AG04450 (cell line): Measurements from ENCODE around the gene DGUOK. TPM values are rescaled to one million over a fixed set of nuclear protein-coding genes. Genes with fewer than 3 reads are reported as not detected.

ENCODE experiments used
- CTCF ChIA-PET: fragments of 300-600, 350-600 bp; formaldehyde crosslinking; extraction: SDS; loops from one replicate; lab custom pipeline; 2022; ENCODE audit warnings: antibody characterized with exemption, inconsistent platforms; lab: Charles Lee
- POLR2A ChIA-PET: fragments of 350-600 bp; formaldehyde crosslinking; extraction: SDS; loops from one replicate; lab custom pipeline; 2021; ENCODE audit warnings: antibody characterized with exemption, inconsistent platforms; lab: Yijun Ruan, JAX
- DNase-seq: peaks from one replicate; pipeline ENCODE4 v3.0.0-alpha.2; 2011; ENCODE audit warnings: low read depth, low spot score
- H3K27ac ChIP-seq: one replicate; pipeline ENCODE4 v1.5.1; 2012; ENCODE audit warnings: low read depth, low read length, control low read depth
- H3K27me3 ChIP-seq: one replicate; pipeline ENCODE4 v1.6.0; 2012; ENCODE audit warnings: low read length; ENCODE audit not compliant: control insufficient read depth, insufficient read depth
- H3K4me3 ChIP-seq: 2 replicates; pipeline ENCODE4 v1.5.1; 2011; ENCODE audit warnings: mild to moderate bottlenecking, low read depth, low read length, control low read depth
- H3K9me3 ChIP-seq: 2 replicates; pipeline ENCODE4 v1.5.1; 2012; ENCODE audit warnings: low read length; ENCODE audit not compliant: control insufficient read depth, insufficient read depth
- polyA plus RNA-seq: library from polyadenylated mRNA; depleted of rRNA; stranded (reverse); fragments of >200 nt; gene quantifications from 2 replicates; pipeline ENCODE4 v1.2.3, GENCODE V29; 2011
- TF ChIP-seq, protein P1 (sequence below): IDR thresholded peaks from 2 replicates; pipeline ENCODE4 v1.5.1; 2011; ENCODE audit warnings: low read depth, low read length, control low read depth, inconsistent platforms

Gene DGUOK
- polyA plus RNA-seq, 1 experiment, result 101 TPM

- no peak for DNase-seq
- Histone ChIP-seq H3K27ac (no peak overlapping the region), H3K27me3 (no peaks in the 10 kb centered on the region), H3K4me3 (no peak overlapping the region), H3K9me3 (no peaks in the 10 kb centered on the region)
- CTCF ChIA-PET, result interaction anchor here (0.6 to 0.7 kb wide), 2 partner anchors 53 to 550 kb away, joined by 3 to 5 read pairs; partner anchors contain the start of gene MOGS
- POLR2A ChIA-PET, result interaction anchor here (0.7 to 1.1 kb wide), 3 partner anchors 72 to 88 kb away, joined by 3 to 7 read pairs (median 3); no protein-coding TSS in a partner anchor
- TF ChIP-seq, protein P1, sequence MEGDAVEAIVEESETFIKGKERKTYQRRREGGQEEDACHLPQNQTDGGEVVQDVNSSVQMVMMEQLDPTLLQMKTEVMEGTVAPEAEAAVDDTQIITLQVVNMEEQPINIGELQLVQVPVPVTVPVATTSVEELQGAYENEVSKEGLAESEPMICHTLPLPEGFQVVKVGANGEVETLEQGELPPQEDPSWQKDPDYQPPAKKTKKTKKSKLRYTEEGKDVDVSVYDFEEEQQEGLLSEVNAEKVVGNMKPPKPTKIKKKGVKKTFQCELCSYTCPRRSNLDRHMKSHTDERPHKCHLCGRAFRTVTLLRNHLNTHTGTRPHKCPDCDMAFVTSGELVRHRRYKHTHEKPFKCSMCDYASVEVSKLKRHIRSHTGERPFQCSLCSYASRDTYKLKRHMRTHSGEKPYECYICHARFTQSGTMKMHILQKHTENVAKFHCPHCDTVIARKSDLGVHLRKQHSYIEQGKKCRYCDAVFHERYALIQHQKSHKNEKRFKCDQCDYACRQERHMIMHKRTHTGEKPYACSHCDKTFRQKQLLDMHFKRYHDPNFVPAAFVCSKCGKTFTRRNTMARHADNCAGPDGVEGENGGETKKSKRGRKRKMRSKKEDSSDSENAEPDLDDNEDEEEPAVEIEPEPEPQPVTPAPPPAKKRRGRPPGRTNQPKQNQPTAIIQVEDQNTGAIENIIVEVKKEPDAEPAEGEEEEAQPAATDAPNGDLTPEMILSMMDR, result no peak
These were observed 11.2 kb upstream of the DGUOK start for GRCh38 chr2:73915437-73915993.

DNA sequence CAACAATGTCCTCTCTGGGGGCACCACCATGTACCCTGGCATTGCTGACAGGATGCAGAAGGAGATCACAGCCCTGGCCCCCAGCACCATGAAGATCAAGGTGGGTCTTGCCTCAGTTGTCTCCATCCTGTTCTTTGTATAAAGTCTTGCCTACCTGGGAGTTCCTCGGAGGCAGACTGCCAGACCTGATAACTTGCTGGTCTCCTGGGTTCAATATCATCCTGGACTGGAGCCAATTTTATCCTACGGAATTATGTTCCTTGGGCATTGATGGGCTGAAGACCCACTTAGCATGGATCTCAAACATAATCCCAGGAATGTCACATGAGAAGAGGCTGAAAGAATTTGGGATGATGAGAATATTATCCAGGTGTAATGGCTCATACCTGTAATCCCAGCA, 10.0 kb upstream of the DGUOK start:
- Histone ChIP-seq H3K27me3 (no peaks in the 10 kb centered on the region), H3K27ac (no peak overlapping the region), H3K9me3 (no peaks in the 10 kb centered on the region), H3K4me3 (no peak overlapping the region)
- ChIA-PET CTCF (interaction anchor here (2.1 kb wide), 1 partner anchor 90 kb away, joined by 6 read pairs; no protein-coding TSS in a partner anchor), POLR2A (interaction anchor here (1.6 kb wide), 1 partner anchor 88 kb away, joined by 8 read pairs; the partner anchor contains the start of gene STAMBP)
- TF ChIP-seq, protein P1, result no peak
- no peak for DNase-seq

DNA sequence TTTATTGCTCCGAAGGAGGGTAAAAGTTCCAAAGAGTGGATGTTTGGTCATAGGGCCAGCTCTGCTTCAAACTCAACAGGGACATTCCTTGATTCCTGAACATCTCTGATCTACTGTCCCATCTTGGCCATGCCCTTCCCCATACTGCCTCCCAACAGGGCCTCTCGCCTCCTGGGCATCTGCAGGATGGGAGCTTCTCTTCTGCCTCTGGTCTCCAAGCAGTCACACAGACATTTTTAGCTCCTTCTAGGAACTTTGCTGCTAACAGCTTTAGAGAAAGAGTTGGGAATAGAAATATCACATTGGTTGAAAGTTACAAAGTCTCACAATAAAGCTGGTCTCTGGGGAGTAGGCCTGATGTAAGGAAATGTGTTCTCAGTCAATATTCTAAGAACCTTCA, 9.4 kb upstream of the DGUOK start:
- TF ChIP-seq, protein P1, result no peak
- no peaks in the 10 kb centered on the region for H3K9me3 ChIP-seq
- no peak overlapping the region for H3K4me3 ChIP-seq
- DNase-seq, result no peak
- CTCF ChIA-PET, result interaction anchor here (2.1 kb wide), 1 partner anchor 90 kb away, joined by 6 read pairs; no protein-coding TSS in a partner anchor
- POLR2A ChIA-PET, result interaction anchor here (1.6 kb wide), 1 partner anchor 89 kb away, joined by 8 read pairs; the partner anchor contains the start of gene STAMBP
- H3K27me3 ChIP-seq, result no peaks in the 10 kb centered on the region
- no peak overlapping the region for H3K27ac ChIP-seq

DNA sequence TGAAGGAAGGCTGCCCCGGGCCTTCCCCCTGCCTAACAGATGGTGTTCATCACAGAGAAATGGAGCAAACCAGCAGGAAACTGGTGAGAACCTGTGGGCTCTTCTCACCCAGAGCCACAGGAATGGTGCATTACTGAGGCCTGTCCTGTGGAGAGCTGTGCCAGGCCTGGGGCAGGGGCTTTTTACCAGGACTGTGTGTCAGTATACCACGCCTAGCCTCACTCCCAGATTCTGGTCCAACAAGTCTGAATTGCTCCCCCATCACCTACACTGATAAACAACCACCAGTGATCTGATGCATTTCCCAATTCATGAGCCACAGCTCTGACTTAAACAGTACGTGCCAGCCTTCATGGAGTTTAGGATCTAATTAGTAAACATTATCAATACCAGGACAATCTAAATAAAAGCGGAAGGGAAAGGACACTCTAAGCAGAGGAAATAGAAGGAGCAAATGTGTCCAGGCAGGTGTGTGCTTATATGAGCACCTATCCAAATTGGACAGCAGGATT, 8.9 kb upstream of the DGUOK start:
- no peak for DNase-seq
- Histone ChIP-seq H3K4me3 (no peak overlapping the region), H3K9me3 (no peaks in the 10 kb centered on the region), H3K27ac (no peak overlapping the region), H3K27me3 (no peaks in the 10 kb centered on the region)
- CTCF ChIA-PET, result interaction anchor here (2.1 kb wide), 1 partner anchor 91 kb away, joined by 6 read pairs; no protein-coding TSS in a partner anchor
- TF ChIP-seq, protein P1, result no peak
- POLR2A ChIA-PET, result interaction anchor here (1.6 kb wide), 1 partner anchor 89 kb away, joined by 8 read pairs; the partner anchor contains the start of gene STAMBP

DNA sequence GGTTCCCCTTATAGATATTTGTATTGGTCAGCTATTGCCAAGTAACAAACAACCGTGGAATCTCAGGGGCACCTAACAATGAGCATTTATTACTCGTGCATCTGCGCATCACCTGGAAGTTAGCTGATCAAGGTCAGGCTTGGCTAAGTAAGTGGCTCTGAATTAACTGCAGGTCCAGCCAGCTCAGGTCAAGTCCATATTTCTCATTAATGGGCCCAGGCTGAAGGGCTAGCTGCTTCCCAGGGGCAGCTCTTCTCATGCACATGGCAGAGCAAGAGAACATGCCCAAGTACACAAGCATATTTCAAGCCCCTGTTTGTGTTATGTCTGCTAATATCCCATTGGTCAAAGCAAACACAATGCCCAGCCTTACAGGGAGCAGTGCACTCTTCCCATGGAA, 7.8 kb upstream of the DGUOK start:
- ChIA-PET POLR2A (interaction anchor here (0.6 to 0.7 kb wide), 2 partner anchors 16 to 725 kb away, joined by 3 to 7 read pairs; no protein-coding TSS in a partner anchor), CTCF (interaction anchor here (2.1 kb wide), 1 partner anchor 92 kb away, joined by 6 read pairs; no protein-coding TSS in a partner anchor)
- TF ChIP-seq, protein P1, result no peak
- Histone ChIP-seq H3K27me3 (no peaks in the 10 kb centered on the region), H3K27ac (no peak overlapping the region), H3K9me3 (no peaks in the 10 kb centered on the region), H3K4me3 (no peak overlapping the region)
- no peak for DNase-seq
